GM23338 (cell line): ENCODE measurements around the gene SLC35F4. TPM values are rescaled to one million over a fixed set of nuclear protein-coding genes. Genes with fewer than 3 reads are reported as not detected.

ENCODE experiments used
- ATAC-seq: fragments of 200-7000 bp; cut with Tn5 transposase; 3 replicates; pipeline ENCODE4 v1.9.1; 2020
- DNase-seq: peaks from one replicate; pipeline ENCODE4 v3.0.0-alpha.2; 2015; ENCODE audit warnings: low spot score
- H2AFZ ChIP-seq: fragments of 200-600 bp; sonication (generic); 2 replicates; pipeline ENCODE4 v1.8.0; 2016; ENCODE audit warnings: antibody characterized with exemption, mild to moderate bottlenecking, moderate library complexity
- H3F3A ChIP-seq: fragments of 200-600 bp; sonication (generic); replicated peaks from 2 replicates; pipeline ENCODE4 v1.8.0; 2017; ENCODE audit warnings: antibody characterized with exemption, mixed run types, low read depth
- H3K27ac ChIP-seq: fragments of 200-600 bp; sonication (generic); 2 replicates; pipeline ENCODE4 v1.6.1; 2016; ENCODE audit warnings: low read depth
- H3K27me3 ChIP-seq: fragments of 200-600 bp; sonication (generic); 2 replicates; pipeline ENCODE4 v1.8.0; 2016; ENCODE audit warnings: mild to moderate bottlenecking, mixed run types, moderate library complexity; ENCODE audit not compliant: insufficient read depth
- H3K36me3 ChIP-seq: fragments of 200-600 bp; sonication (generic); 2 replicates; pipeline ENCODE4 v1.8.0; 2016; ENCODE audit warnings: mild to moderate bottlenecking; ENCODE audit not compliant: insufficient read depth
- H3K4me1 ChIP-seq: fragments of 200-600 bp; sonication (generic); 2 replicates; pipeline ENCODE4 v1.8.0; 2016; ENCODE audit warnings: mild to moderate bottlenecking, moderate library complexity; ENCODE audit not compliant: insufficient read depth
- H3K4me2 ChIP-seq: fragments of 200-600 bp; sonication (generic); 2 replicates; pipeline ENCODE4 v1.7.1; 2017; ENCODE audit warnings: mixed run types
- H3K4me3 ChIP-seq: fragments of 200-600 bp; sonication (generic); 2 replicates; pipeline ENCODE4 v1.6.1; 2016; ENCODE audit warnings: mixed run types
- H3K79me2 ChIP-seq: fragments of 200-600 bp; sonication (generic); replicated peaks from 2 replicates; pipeline ENCODE4 v1.8.0; 2017; ENCODE audit warnings: mild to moderate bottlenecking; ENCODE audit not compliant: insufficient read depth
- H3K9me2 ChIP-seq: fragments of 200-600 bp; sonication (generic); 2 replicates; pipeline ENCODE4 v1.8.0; 2017; ENCODE audit not compliant: insufficient read depth
- H4K20me1 ChIP-seq: fragments of 200-600 bp; sonication (generic); replicated peaks from 2 replicates; pipeline ENCODE4 v1.8.0; 2017; ENCODE audit warnings: mild to moderate bottlenecking; ENCODE audit not compliant: insufficient read depth
- H3K27ac Mint-ChIP-seq: 2 replicates; pipeline ENCODE4 v1.8.0; 2020; ENCODE audit warnings: inconsistent platforms, mild to moderate bottlenecking, moderate library complexity, mixed read lengths
- H3K27me3 Mint-ChIP-seq: 3 replicates; pipeline ENCODE4 v1.8.0; 2022; ENCODE audit warnings: low read depth, mild to moderate bottlenecking, moderate library complexity, mixed read lengths, inconsistent platforms; ENCODE audit not compliant: insufficient read depth, poor library complexity
- H3K36me3 Mint-ChIP-seq: 3 replicates; pipeline ENCODE4 v1.8.0; 2021; ENCODE audit warnings: low read depth, mild to moderate bottlenecking, inconsistent platforms, moderate library complexity, mixed read lengths
- H3K4me1 Mint-ChIP-seq: 3 replicates; pipeline ENCODE4 v1.8.0; 2020; ENCODE audit warnings: mild to moderate bottlenecking, inconsistent platforms, mixed read lengths
- H3K4me3 Mint-ChIP-seq: 3 replicates; pipeline ENCODE4 v1.8.0; 2021; ENCODE audit warnings: moderate library complexity, mild to moderate bottlenecking, inconsistent platforms, mixed read lengths
- H3K9me3 Mint-ChIP-seq: 3 replicates; pipeline ENCODE4 v1.8.0; 2020; ENCODE audit warnings: moderate library complexity, mild to moderate bottlenecking, inconsistent platforms, mixed read lengths
- CREB1 ChIP-seq: fragments of 250-450 bp; sonication (Bioruptor Pico); IDR thresholded peaks from 2 replicates; pipeline ENCODE4 v1.5.0; 2020; ENCODE audit warnings: low read depth, mild to moderate bottlenecking, moderate library complexity
- CTCF ChIP-seq, 2 experiments: fragments of 200-600 bp in 1 of 2; sonication (generic) in 1 of 2; conservative IDR thresholded peaks; 2 replicates each; pipeline versions ENCODE4 v1.5.1 to v1.6.1; 2016 to 2017; ENCODE audit warnings: antibody characterized with exemption in 2 of 2, low read depth in 2 of 2, mild to moderate bottlenecking in 2 of 2, moderate library complexity in 1 of 2
- EZH2 ChIP-seq: fragments of 200-600 bp; sonication (generic); IDR thresholded peaks from one replicate; pipeline ENCODE4 v1.8.0; 2017; ENCODE audit warnings: antibody characterized with exemption, mild to moderate bottlenecking, low read depth; ENCODE audit not compliant: unreplicated experiment
- EZH2phosphoT487 ChIP-seq: fragments of 200-600 bp; sonication (generic); IDR thresholded peaks from one replicate; pipeline ENCODE4 v1.8.1; 2018; ENCODE audit warnings: antibody characterized with exemption; ENCODE audit not compliant: unreplicated experiment
- JUNB ChIP-seq: IDR thresholded peaks from one replicate; pipeline ENCODE4 v1.6.1; 2016; ENCODE audit warnings: antibody characterized with exemption; ENCODE audit not compliant: unreplicated experiment
- NANOG ChIP-seq: IDR thresholded peaks from 2 replicates; pipeline ENCODE4 v1.6.1; 2016; ENCODE audit warnings: antibody characterized with exemption, borderline replicate concordance
- STAT1 ChIP-seq: IDR thresholded peaks from one replicate; pipeline ENCODE4 v1.6.1; 2016; ENCODE audit warnings: antibody characterized with exemption; ENCODE audit not compliant: unreplicated experiment
- ZNF114 ChIP-seq: fragments of 250-450 bp; sonication (Bioruptor Pico); IDR thresholded peaks from 2 replicates; pipeline ENCODE4 v1.5.0; 2020; ENCODE audit warnings: mild to moderate bottlenecking, moderate library complexity
- ZNF331 ChIP-seq: fragments of 250-450 bp; sonication (Bioruptor Pico); IDR thresholded peaks from 2 replicates; pipeline ENCODE4 v1.5.0; 2020; ENCODE audit warnings: low read depth, mild to moderate bottlenecking, moderate library complexity
- polyA plus RNA-seq: library from polyadenylated mRNA; unstranded; fragments of >200 nt; fragmentation: Nextera tagmentation; extraction: Ambion mirVana; gene quantifications from 2 replicates; pipeline ENCODE4 v1.2.1, GENCODE V29; 2016
- total RNA-seq: library from RNA; depleted of rRNA; stranded (reverse); fragments of >200 nt; shearing (Covaris generic); gene quantifications from 2 replicates; pipeline ENCODE4 v1.2.3, GENCODE V29; 2014
- TF ChIP-seq, protein P1 (sequence below): IDR thresholded peaks from one replicate; pipeline ENCODE4 v1.6.1; 2018; ENCODE audit warnings: antibody characterized with exemption; ENCODE audit not compliant: unreplicated experiment
- TF ChIP-seq, protein P2 (sequence below): IDR thresholded peaks from 2 replicates; pipeline ENCODE4 v1.6.1; 2016; ENCODE audit warnings: antibody characterized with exemption

SLC35F4 gene
- total and polyA plus RNA-seq, 2 experiments from 2014 or later, result 0.10 TPM; not detected in 1

GRCh38 chr14:57729208-57730187, 136.4 kb downstream of the SLC35F4 start (continued):
- no peak for TF ChIP-seq STAT1
- TF ChIP-seq ZNF114 (CRISPR knock-in tag), result no peak
- no peak for TF ChIP-seq CREB1 (CRISPR knock-in tag)
- TF ChIP-seq CTCF (conservative IDR thresholded peaks at IDR 0.05; ENCODE audit: low read depth in 2 of 2), result no peak
- TF ChIP-seq, protein P1, sequence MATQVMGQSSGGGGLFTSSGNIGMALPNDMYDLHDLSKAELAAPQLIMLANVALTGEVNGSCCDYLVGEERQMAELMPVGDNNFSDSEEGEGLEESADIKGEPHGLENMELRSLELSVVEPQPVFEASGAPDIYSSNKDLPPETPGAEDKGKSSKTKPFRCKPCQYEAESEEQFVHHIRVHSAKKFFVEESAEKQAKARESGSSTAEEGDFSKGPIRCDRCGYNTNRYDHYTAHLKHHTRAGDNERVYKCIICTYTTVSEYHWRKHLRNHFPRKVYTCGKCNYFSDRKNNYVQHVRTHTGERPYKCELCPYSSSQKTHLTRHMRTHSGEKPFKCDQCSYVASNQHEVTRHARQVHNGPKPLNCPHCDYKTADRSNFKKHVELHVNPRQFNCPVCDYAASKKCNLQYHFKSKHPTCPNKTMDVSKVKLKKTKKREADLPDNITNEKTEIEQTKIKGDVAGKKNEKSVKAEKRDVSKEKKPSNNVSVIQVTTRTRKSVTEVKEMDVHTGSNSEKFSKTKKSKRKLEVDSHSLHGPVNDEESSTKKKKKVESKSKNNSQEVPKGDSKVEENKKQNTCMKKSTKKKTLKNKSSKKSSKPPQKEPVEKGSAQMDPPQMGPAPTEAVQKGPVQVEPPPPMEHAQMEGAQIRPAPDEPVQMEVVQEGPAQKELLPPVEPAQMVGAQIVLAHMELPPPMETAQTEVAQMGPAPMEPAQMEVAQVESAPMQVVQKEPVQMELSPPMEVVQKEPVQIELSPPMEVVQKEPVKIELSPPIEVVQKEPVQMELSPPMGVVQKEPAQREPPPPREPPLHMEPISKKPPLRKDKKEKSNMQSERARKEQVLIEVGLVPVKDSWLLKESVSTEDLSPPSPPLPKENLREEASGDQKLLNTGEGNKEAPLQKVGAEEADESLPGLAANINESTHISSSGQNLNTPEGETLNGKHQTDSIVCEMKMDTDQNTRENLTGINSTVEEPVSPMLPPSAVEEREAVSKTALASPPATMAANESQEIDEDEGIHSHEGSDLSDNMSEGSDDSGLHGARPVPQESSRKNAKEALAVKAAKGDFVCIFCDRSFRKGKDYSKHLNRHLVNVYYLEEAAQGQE, result no peak
- TF ChIP-seq, protein P2, sequence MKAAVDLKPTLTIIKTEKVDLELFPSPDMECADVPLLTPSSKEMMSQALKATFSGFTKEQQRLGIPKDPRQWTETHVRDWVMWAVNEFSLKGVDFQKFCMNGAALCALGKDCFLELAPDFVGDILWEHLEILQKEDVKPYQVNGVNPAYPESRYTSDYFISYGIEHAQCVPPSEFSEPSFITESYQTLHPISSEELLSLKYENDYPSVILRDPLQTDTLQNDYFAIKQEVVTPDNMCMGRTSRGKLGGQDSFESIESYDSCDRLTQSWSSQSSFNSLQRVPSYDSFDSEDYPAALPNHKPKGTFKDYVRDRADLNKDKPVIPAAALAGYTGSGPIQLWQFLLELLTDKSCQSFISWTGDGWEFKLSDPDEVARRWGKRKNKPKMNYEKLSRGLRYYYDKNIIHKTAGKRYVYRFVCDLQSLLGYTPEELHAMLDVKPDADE, result no peak
- TF ChIP-seq JUNB, result no peak
- TF ChIP-seq ZNF331 (CRISPR knock-in tag), result no peak
- no peak for TF ChIP-seq NANOG
- TF ChIP-seq EZH2phosphoT487, result no peak

DNA sequence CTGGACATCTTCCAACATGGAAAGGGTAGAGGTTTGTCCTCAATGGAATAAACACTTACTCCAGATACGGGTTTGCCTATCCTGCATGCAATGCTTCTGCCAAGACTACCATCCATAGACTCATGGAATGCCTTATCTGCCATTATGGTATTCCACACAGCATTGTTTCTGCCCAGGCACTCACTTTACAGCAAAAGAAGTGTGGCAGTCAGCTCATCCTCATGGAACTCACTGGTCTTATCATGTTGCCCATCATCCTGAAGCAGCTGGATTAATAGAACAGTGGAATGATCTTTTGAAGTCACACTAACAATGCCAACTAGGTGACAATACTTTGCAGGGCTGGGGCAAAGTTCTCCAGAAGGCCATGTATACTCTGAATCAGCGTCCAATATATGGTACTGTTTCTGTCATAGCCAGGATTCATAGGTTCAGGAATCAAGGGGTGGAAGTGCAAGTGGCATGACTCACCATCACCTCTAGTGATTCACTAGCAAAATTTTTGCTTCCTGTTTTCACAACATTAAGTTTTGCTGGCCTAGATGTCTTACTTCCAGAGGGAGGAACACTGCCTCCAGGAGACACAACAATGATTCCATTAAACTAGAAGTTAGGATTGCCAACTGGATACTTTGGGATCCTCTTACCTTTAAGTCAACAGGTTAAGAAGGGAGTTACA, 140.4 kb downstream of the SLC35F4 start:
- H3K27me3 ChIP-seq, result no peaks in the 10 kb centered on the region
- H2AFZ ChIP-seq, result no peak overlapping the region
- Mint-ChIP-seq H3K27ac (no peak overlapping the region), H3K27me3 (peaks cover 3% of the 10 kb centered on the region), H3K9me3 (peaks cover 26% of the 10 kb centered on the region), H3K36me3 (peaks cover 22% of the 10 kb centered on the region), H3K4me1 (peaks cover 26% of the 10 kb centered on the region), H3K4me3 (no peak overlapping the region)
- H3K9me2 ChIP-seq, result peaks cover 10% of the 10 kb centered on the region
- peaks cover 23% of the 10 kb centered on the region for H3K4me1 ChIP-seq
- no peak overlapping the region for H3K4me3 ChIP-seq
- DNase-seq (no peak), ATAC-seq (no peak)
- H3K36me3 ChIP-seq, result no peaks in the 10 kb centered on the region
- no peaks in the 10 kb centered on the region for H3F3A ChIP-seq
- no peak overlapping the region for H3K27ac ChIP-seq
- no peak overlapping the region for H3K4me2 ChIP-seq
- H4K20me1 ChIP-seq, result no peaks in the 10 kb centered on the region
- H3K79me2 ChIP-seq, result no peaks in the 10 kb centered on the region
- TF ChIP-seq ZNF114 (CRISPR knock-in tag) (no peak), CTCF (conservative IDR thresholded peaks at IDR 0.05; ENCODE audit: low read depth in 2 of 2) (no peak), EZH2 (no peak), EZH2phosphoT487 (no peak), STAT1 (no peak)
- TF ChIP-seq, protein P1, result no peak
